Endothelial cell of umbilical vein (primary cell): ENCODE results near the gene GNA12. TPM values are rescaled to one million over a fixed set of nuclear protein-coding genes. Genes with fewer than 3 reads are reported as not detected.

ENCODE experiments used
- BruUV-seq: library from RNA; stranded (reverse); fragments of 400-500 nt; replicated peaks from 2 replicates; lab custom pipeline; 2021; lab: Mats Ljungman, UMichigan
- CTCF ChIA-PET: fragments of 300-600, 350-600 bp; sonication (Branson Sonifier 250); formaldehyde crosslinking; loops from one replicate; lab custom pipeline; 2021; ENCODE audit warnings: antibody characterized with exemption, inconsistent platforms; lab: Charles Lee
- POLR2A ChIA-PET: fragments of 300-600, 350-600 bp; sonication (Branson Sonifier 250); formaldehyde crosslinking; loops from one replicate; lab custom pipeline; 2021; ENCODE audit warnings: antibody characterized with exemption, inconsistent platforms; lab: Charles Lee
- DNase-seq: peaks from one replicate; pipeline ENCODE4 v3.0.0-alpha.2; 2011; ENCODE audit warnings: low read depth, low spot score
- FAIRE-seq: peaks from 2 replicates; lab custom pipeline; 2011; peaks lifted over from hg19 to GRCh38; lab: Jason Lieb, UNC
- H2AFZ ChIP-seq: 2 replicates; pipeline ENCODE4 v1.6.0; 2012; ENCODE audit warnings: low read depth, low read length, control low read depth, inconsistent platforms
- H3K27ac ChIP-seq: 2 replicates; pipeline ENCODE4 v1.5.1; 2011; ENCODE audit warnings: low read depth, mild to moderate bottlenecking, control low read depth, low read length, moderate library complexity; ENCODE audit not compliant: insufficient read depth
- H3K27me3 ChIP-seq, 2 experiments: 2 replicates each; pipeline versions ENCODE4 v1.6.0 to v1.6.1; 2011; ENCODE audit warnings: low read length in 2 of 2, mixed read lengths in 1 of 2; ENCODE audit not compliant: control insufficient read depth in 2 of 2, insufficient read depth in 2 of 2
- H3K36me3 ChIP-seq, 2 experiments: 2 replicates in 1 of 2; 3 replicates in 1 of 2; pipeline ENCODE4 v1.5.1; 2011; ENCODE audit warnings: low read length in 2 of 2, mild to moderate bottlenecking in 1 of 2, moderate library complexity in 1 of 2; ENCODE audit not compliant: control insufficient read depth in 2 of 2, insufficient read depth in 2 of 2; ENCODE audit errors: extremely low read depth in 1 of 2
- H3K4me1 ChIP-seq: 3 replicates; pipeline ENCODE4 v1.5.1; 2011; ENCODE audit warnings: mild to moderate bottlenecking, low read length; ENCODE audit not compliant: control insufficient read depth, insufficient read depth; ENCODE audit errors: extremely low read depth
- H3K4me2 ChIP-seq: 2 replicates; pipeline ENCODE4 v1.6.1; 2011; ENCODE audit warnings: low read length, control low read depth, mixed read lengths; ENCODE audit not compliant: insufficient read depth
- H3K4me3 ChIP-seq, 3 experiments: fragments of 200-600 bp in 1 of 3; sonication (generic), shearing (Covaris generic) in 1 of 3; replicated peaks in 1 of 3; 2 replicates each; pipeline ENCODE4 v1.5.1; 2011 to 2016; ENCODE audit warnings: control low read depth in 3 of 3, low read length in 3 of 3, mild to moderate bottlenecking in 2 of 3, inconsistent platforms in 1 of 3, low read depth in 1 of 3, moderate library complexity in 1 of 3; ENCODE audit not compliant: insufficient read depth in 1 of 3
- H3K79me2 ChIP-seq: 2 replicates; pipeline ENCODE4 v1.6.0; 2012; ENCODE audit warnings: low read length, inconsistent platforms; ENCODE audit not compliant: control insufficient read depth, insufficient read depth
- H3K9ac ChIP-seq: replicated peaks from 2 replicates; pipeline ENCODE3; 2011; ENCODE audit warnings: low read length, control low read depth; ENCODE audit not compliant: insufficient read depth; ENCODE audit errors: extremely low read depth
- H3K9me1 ChIP-seq: replicated peaks from 3 replicates; pipeline ENCODE4 v1.6.0; 2011; ENCODE audit warnings: mild to moderate bottlenecking, low read length; ENCODE audit not compliant: control insufficient read depth, insufficient read depth; ENCODE audit errors: extremely low read depth
- H3K9me3 ChIP-seq: replicated peaks from 2 replicates; pipeline ENCODE4 v1.5.1; 2012; ENCODE audit warnings: low read length, inconsistent platforms; ENCODE audit not compliant: control insufficient read depth, insufficient read depth
- H4K20me1 ChIP-seq: replicated peaks from 2 replicates; pipeline ENCODE3; 2011; ENCODE audit warnings: mild to moderate bottlenecking, low read length; ENCODE audit not compliant: control insufficient read depth, insufficient read depth; ENCODE audit errors: extremely low read depth
- CTCF ChIP-seq, 2 donors: IDR thresholded peaks; 1 replicate in 1 of 2; 2 replicates in 1 of 2; pipeline ENCODE4 v1.5.1; 2011; ENCODE audit warnings: low read length in 2 of 2, mild to moderate bottlenecking in 2 of 2, moderate library complexity in 2 of 2, control low read depth in 1 of 2, inconsistent platforms in 1 of 2, low read depth in 1 of 2; ENCODE audit not compliant: insufficient read depth in 1 of 2; ENCODE audit errors: extremely low read depth in 1 of 2
- EZH2 ChIP-seq: IDR thresholded peaks from 2 replicates; pipeline ENCODE4 v1.6.1; 2012; ENCODE audit warnings: borderline replicate concordance, low read depth, mild to moderate bottlenecking, moderate library complexity, low read length, inconsistent platforms; ENCODE audit not compliant: severe bottlenecking
- FOS ChIP-seq: IDR thresholded peaks from 2 replicates; pipeline ENCODE4 v1.6.1; 2011; ENCODE audit warnings: mild to moderate bottlenecking, low read length, moderate library complexity, borderline replicate concordance; ENCODE audit not compliant: insufficient read depth
- GATA2 ChIP-seq: IDR thresholded peaks from 2 replicates; pipeline ENCODE4 v1.7.0; 2011; ENCODE audit warnings: low read depth, mild to moderate bottlenecking, moderate library complexity, mixed read lengths, low read length; ENCODE audit not compliant: insufficient read length, insufficient read depth
- JUN ChIP-seq: IDR thresholded peaks from 2 replicates; pipeline ENCODE4 v1.6.1; 2011; ENCODE audit warnings: borderline replicate concordance, low read depth; ENCODE audit not compliant: insufficient read length, insufficient read depth
- MAX ChIP-seq: IDR thresholded peaks from 2 replicates; pipeline ENCODE4 v1.6.1; 2011; ENCODE audit not compliant: insufficient read depth, insufficient read length
- MYC ChIP-seq: IDR thresholded peaks from one replicate; pipeline ENCODE4 v1.6.1; 2011; ENCODE audit warnings: mild to moderate bottlenecking, low read depth, low read length
- POLR2A ChIP-seq: IDR thresholded peaks from 2 replicates; pipeline ENCODE4 v1.6.1; 2012; ENCODE audit warnings: low read depth, mild to moderate bottlenecking, control low read depth, low read length
- POLR2AphosphoS5 ChIP-seq: IDR thresholded peaks from 2 replicates; pipeline ENCODE4 v1.6.1; 2012; ENCODE audit warnings: low read depth, mild to moderate bottlenecking, control low read depth, low read length, moderate library complexity; ENCODE audit not compliant: insufficient read depth
- dilution Hi-C: fragments of 300-500 bp; cut with MboI; formaldehyde crosslinking; loops from one replicate; pipeline ENCODE4 v1.15.0; 2019; ENCODE audit warnings: low sequenced_read_pairs; ENCODE audit not compliant: extremely low pct_ligation_motif_present
- intact Hi-C: fragments of 100-400 bp; cut with micrococcal nuclease; formaldehyde crosslinking; loops from one replicate; pipeline ENCODE4 v1.10.0; 2022
- polyA plus RNA-seq, 4 experiments: library from polyadenylated mRNA; depleted of rRNA in 3 of 4; stranded (reverse) in 3 of 4; unstranded in 1 of 4; fragments of >200 nt; gene quantifications; 2 replicates each; pipeline versions ENCODE4 v1.2.1 to v1.2.3, GENCODE V29; 2011 to 2012; ENCODE audit warnings: missing spikeins in 1 of 4
- total RNA-seq: library from RNA; stranded (reverse); gene quantifications from 2 replicates; pipeline ENCODE4 v1.2.3, GENCODE V29; 2021

The GNA12 gene
- total and polyA plus RNA-seq, 2 donors (not counting 3 experiments of a cell fraction or from before 2014, with no cell fraction given) = 63.0 to 75.1 TPM

GRCh38 chr7:2814186-2814945, 29.7 kb downstream of the GNA12 start:
- POLR2A ChIA-PET = interaction anchor here (1.0 kb wide), 1 partner anchor 9 kb away, joined by 4 read pairs; no protein-coding TSS in a partner anchor

More at GRCh38 chr7:2814186-2814945, 29.7 kb downstream of the GNA12 start:
- H3K4me3 ChIP-seq = no peak overlapping the region
- H3K9me3 ChIP-seq = no peaks in the 10 kb centered on the region
- H3K9ac ChIP-seq = no peak overlapping the region
- peaks cover 45% of the 10 kb centered on the region for H3K79me2 ChIP-seq
- H3K36me3 ChIP-seq = no peaks in the 10 kb centered on the region
- FAIRE-seq (no peak), DNase-seq (no peak)
- no TSS peak for BruUV-seq
- CTCF ChIA-PET = interaction anchor here (0.7 to 1.5 kb wide), 3 partner anchors 11 to 19 kb away, joined by 4 to 6 read pairs (median 5); no protein-coding TSS in a partner anchor
- no peaks in the 10 kb centered on the region for H4K20me1 ChIP-seq
- TF ChIP-seq MAX (no peak), POLR2AphosphoS5 (no peak), GATA2 (no peak), JUN (no peak), POLR2A (no peak), MYC (no peak), CTCF (IDR thresholded peaks at IDR 0.05; ENCODE audit: extremely low read depth in 1 of 2, insufficient read depth in 1 of 2, low read depth in 1 of 2, low read length in 2 of 2) (no peak), EZH2 (no peak), FOS (no peak)
- intact Hi-C loops (no loop called here), dilution Hi-C loops (no loop called here)
- H3K27ac ChIP-seq = no peak overlapping the region
- no peaks in the 10 kb centered on the region for H3K4me1 ChIP-seq
- H3K9me1 ChIP-seq = no peaks in the 10 kb centered on the region
- no peaks in the 10 kb centered on the region for H3K27me3 ChIP-seq
- H3K4me2 ChIP-seq = no peak overlapping the region
- no peak overlapping the region for H2AFZ ChIP-seq
